H7 (cell line): Measurements from ENCODE around the gene PPM1M. TPM values are rescaled to one million over a fixed set of nuclear protein-coding genes. Genes with fewer than 3 reads are reported as not detected.
A peak's percentile ranks its signal among the peaks of the same experiment; 100 is the strongest.

Source experiments
- DNase-seq: peaks from one replicate; pipeline ENCODE4 v3.0.0; 2012
- H3K27me3 ChIP-seq: 2 replicates; pipeline ENCODE4 v1.6.0; 2011; ENCODE audit warnings: mild to moderate bottlenecking, low read length; ENCODE audit not compliant: control insufficient read depth, insufficient read depth
- H3K36me3 ChIP-seq: replicated peaks from 2 replicates; pipeline ENCODE4 v1.5.1; 2011; ENCODE audit warnings: low read length; ENCODE audit not compliant: control insufficient read depth, insufficient read depth
- H3K4me3 ChIP-seq: 2 replicates; pipeline ENCODE4 v1.5.1; 2011; ENCODE audit warnings: low read depth, mild to moderate bottlenecking, control low read depth, low read length, moderate library complexity; ENCODE audit not compliant: insufficient read depth
- total RNA-seq: library from RNA; depleted of rRNA; stranded (reverse); fragments of >200 nt; shearing (Covaris generic); gene quantifications from 2 replicates; pipeline ENCODE4 v1.2.3, GENCODE V29; 2014

PPM1M gene
- total RNA-seq, 1 experiment from 2014 or later = 4.5 TPM

DNA sequence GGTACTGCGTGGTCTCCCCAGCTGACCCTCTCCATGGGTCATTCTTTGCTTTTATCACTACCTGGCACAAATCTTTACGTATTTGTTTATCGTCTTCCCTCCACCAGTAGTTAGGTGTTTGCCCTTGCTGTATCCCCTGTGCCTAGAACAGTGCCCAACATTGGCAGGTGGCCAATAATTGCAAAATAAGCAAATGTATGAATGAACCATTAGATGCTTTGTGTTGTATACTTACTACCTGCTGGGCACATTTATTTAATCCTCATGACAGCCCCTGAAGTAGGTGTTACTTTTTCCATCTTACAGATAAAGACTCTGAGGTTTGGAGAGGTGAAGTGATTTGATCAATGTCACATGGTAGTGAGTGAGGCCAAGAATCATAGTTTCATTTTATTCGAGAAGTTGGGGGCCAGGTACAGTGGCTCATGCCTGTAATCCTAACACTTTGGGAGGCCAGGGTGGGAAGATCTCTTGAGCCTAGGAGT, 4.6 kb upstream of the PPM1M start:
- Histone ChIP-seq H3K36me3 (no peaks in the 10 kb centered on the region), H3K27me3 (peaks cover 13% of the 10 kb centered on the region), H3K4me3 (no peak overlapping the region)
- DNase-seq = no peak

DNA sequence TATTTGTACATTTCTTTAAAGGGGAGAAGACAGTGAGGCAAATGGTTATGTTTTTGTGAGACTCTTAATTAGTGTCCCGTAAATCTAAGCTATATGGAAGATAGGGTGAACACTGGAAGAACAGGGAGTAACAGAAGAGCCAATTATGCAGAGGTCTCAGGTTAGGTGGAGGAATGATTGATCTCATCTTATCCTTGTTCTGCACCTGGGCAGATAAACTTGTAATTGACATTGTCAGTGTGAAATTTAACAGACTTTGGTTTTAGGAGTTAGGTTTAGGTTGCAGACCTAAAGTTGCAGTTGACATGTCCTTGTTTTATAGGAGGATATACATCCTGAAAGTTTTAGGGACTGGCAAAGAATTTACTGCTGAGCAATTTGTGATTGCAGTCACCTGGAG, 3.5 kb upstream of the PPM1M start:
- Histone ChIP-seq H3K4me3 (no peak overlapping the region), H3K27me3 (peaks cover 24% of the 10 kb centered on the region), H3K36me3 (no peaks in the 10 kb centered on the region)
- DNase-seq = no peak

DNA sequence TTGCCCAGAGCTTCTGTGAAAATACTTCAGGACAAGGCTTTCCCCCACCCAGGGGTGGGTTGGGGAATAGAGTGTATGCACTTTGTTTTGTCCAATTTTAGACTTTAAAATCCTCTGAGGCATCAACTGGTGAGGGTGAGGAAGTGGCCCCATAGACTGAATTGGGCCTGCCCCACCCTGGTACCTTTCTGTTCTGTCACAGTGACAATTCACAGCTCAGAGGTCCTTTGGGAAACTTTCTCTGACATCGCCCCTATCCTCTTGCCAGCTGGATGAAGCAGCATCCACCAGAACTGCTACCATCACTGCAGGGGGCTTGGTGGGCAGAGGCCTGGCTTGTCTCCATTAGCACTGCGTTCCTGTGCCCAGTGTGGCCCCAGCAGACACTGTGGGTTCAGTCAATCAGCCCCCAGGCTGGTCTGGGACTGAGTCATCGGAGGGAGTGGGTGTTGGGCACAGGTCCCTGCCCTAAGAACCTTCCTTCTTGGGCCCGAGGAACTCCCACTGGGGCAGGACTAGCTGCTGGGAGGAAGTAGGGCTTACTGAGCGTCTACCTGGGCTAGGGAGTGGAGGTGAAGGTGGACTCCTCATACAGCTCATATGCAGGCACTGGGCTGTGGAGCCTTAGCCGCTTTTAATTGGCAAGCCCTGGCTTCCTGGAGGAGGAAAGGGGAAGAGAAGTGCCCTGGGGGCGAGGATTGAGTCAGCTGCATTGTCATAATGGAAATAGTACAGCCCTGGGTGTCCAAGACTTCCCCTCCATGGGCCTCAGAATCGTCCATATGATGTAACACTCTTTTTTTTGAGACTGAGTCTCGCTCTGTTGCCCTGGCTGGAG, 1.5 kb upstream of the PPM1M start:
- no peaks in the 10 kb centered on the region; the same call in 1 of the 2 replicates for H3K36me3 ChIP-seq
- H3K27me3 ChIP-seq = peaks cover 27% of the 10 kb centered on the region
- peak; percentile 41 for DNase-seq
- H3K4me3 ChIP-seq = no peak overlapping the region

DNA sequence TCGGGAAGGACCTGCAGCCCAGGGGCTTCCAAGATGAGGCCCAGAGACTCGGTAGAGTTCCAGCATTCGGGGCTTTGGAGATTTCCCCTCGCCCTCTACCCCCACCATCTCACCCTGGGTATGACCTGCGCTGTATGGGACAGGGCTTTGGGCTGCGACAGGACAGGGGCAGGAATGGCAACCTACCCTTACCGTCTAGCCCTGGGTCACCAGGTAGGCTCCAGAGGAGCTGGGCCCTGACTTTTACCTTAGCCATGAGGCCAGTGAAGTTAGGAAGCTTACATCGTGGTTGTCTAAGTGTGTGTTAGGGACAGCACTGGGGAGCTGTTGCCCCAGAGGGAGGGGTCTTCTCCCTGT, 683 bp downstream of the PPM1M start:
- Histone ChIP-seq H3K27me3 (peaks cover 27% of the 10 kb centered on the region), H3K36me3 (peaks cover 3% of the 10 kb centered on the region), H3K4me3 (peak overlapping the region; percentile 54)
- DNase-seq = no peak

DNA sequence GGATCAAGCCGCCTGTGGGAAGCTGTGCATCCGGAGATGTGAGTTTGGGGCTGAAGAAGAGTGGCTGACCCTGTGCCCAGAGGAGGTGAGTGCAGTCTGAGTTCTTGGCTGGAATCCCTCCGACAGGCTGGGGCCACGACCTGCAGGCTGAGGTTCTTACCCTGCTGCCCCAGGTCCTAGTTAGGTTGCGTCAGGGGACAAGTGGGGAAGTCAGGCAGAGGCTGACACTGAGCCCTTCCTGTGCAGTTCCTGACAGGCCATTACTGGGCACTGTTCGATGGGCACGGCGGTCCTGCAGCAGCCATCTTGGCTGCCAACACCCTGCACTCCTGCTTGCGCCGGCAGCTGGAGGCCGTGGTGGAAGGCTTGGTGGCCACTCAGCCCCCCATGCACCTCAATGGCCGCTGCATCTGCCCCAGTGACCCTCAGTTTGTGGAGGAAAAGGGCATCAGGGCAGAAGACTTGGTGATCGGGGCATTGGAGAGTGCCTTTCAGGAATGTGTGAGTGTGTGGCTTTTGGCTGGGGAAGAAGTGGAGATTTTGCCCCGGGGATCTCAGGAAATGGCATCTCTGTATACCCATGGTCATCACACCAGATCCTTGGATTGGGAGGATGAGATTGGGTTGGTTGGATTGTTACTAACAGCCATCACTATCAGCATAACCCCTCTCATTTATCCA, 1.3 kb downstream of the PPM1M start:
- DNase-seq = peak; percentile 50
- Histone ChIP-seq H3K27me3 (peaks cover 27% of the 10 kb centered on the region), H3K36me3 (peaks cover 5% of the 10 kb centered on the region), H3K4me3 (no peak overlapping the region)

DNA sequence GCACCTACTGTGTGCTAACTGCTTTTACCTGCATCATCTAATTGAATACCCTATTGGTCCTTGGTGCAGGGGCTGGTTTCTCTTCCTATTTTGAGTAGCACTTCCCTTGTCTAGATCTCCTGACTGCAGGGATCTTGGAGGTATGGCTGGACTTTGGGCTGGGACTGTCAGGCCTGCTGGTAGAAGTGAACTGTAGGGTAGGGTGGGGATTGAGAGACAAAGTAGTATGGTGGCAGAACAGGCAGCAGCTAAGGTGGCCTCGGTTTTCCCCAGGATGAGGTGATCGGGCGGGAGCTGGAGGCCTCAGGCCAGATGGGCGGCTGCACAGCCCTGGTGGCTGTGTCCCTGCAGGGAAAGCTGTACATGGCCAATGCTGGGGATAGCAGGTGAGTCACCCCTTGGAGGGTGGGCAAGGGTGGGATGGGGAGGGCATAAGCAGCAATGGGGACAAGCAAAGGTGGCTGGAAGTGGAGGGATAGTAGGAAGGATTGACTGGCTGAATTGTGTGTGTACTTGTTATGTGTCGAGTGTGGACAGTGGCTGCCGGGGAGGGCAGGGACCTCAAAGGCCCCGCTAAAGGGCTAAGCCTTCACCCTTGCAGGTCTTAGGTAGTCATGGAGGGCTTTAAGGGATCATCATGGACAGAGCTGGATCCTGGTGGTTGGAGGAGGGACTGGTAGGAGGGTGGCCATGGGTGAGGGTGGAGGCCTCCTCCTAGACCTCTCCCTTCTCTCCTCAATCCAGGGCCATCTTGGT, 2.0 kb downstream of the PPM1M start:
- H3K36me3 ChIP-seq = peaks cover 5% of the 10 kb centered on the region
- DNase-seq = peak; percentile 39
- H3K4me3 ChIP-seq = no peak overlapping the region
- H3K27me3 ChIP-seq = peaks cover 27% of the 10 kb centered on the region

DNA sequence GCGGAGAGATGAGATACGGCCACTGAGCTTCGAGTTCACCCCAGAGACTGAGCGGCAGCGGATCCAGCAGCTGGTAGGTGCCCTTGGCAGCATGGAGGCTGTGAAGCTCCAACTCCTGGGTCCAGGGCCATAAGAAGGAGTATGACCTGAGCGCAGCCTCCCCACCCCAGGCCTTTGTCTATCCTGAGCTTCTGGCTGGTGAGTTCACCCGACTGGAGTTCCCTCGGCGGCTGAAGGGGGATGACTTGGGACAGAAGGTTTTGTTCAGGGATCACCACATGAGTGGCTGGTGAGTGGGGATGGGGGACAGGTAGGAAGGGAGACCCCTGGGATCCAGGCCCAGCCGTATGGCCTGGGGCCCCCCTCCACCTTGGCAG, 2.6 kb downstream of the PPM1M start:
- peak; percentile 34 for DNase-seq
- peaks cover 27% of the 10 kb centered on the region for H3K27me3 ChIP-seq
- peaks cover 6% of the 10 kb centered on the region for H3K36me3 ChIP-seq
- no peak overlapping the region for H3K4me3 ChIP-seq

DNA sequence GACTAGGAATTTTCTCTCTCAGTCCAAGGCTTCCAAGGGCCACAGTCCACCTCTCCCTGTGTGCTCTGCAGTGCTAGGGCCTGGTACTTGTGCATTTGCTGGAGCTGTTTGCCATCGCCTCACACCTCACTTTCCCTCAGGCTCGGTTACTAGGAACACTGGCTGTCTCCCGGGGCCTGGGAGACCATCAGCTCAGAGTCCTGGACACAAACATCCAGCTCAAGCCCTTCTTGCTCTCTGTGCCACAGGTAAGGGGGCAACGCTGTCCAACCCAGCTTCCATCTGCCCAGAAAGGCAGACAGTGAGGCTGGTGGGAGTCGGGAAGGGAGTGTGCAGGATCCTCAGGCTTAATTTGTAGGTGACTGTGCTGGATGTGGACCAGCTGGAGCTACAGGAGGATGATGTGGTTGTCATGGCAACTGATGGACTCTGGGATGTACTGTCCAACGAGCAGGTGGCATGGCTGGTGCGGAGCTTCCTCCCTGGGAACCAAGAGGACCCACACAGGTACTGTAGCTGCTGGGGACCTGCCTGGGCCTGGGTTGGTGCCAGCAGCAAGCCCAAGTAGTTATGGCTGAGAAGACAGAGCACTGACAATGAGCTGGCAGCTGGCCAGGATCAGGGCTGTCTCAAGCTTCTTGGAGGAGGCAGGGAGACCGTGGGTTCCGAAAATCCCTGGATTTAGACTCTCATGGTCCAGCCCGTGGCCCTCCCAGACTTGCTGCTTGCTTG, 3.4 kb downstream of the PPM1M start:
- DNase-seq = peak; percentile 26
- Histone ChIP-seq H3K36me3 (peaks cover 11% of the 10 kb centered on the region), H3K4me3 (no peak overlapping the region), H3K27me3 (peaks cover 27% of the 10 kb centered on the region)

DNA sequence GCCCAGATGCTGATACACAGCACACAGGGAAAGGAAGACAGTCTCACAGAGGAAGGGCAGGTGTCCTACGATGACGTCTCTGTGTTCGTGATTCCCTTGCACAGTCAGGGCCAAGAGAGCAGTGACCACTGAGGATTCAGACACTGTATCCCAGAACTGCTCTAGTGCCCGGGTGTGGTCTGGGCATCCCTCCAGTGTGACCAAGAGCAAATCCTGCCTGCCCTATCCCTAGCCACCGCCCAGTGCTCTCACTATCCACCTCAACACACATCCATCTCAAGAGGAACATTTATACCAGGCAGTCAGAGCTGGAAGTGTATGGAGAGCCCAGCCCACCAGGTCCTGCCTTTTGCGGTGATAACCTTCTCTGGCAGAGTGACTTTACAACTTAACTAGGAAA, 4.1 kb downstream of the PPM1M start:
- Histone ChIP-seq H3K4me3 (no peak overlapping the region), H3K36me3 (peaks cover 13% of the 10 kb centered on the region), H3K27me3 (peaks cover 23% of the 10 kb centered on the region)
- DNase-seq = no peak

DNA sequence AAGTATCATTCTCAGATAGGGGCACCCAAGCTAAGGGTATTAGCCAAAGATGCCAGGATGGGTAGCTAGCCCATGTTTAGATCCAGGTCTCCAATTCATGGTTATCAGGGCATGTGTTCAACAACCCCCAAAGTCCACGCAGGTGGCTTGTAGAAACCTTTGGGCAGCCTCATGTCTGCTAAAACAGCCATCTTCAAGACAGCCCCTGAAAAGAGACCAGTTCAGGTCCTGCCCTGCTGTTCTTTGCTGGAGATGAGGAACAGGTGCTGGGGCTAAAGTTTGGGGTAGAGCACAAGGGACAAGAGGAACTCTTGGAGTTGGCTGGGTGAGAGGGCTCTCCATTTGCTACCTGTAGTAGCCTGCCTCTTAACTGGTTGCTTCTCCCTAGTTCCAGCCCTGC, 4.6 kb downstream of the PPM1M start:
- H3K27me3 ChIP-seq = peaks cover 19% of the 10 kb centered on the region
- no peak for DNase-seq
- H3K4me3 ChIP-seq = no peak overlapping the region
- peaks cover 13% of the 10 kb centered on the region for H3K36me3 ChIP-seq

DNA sequence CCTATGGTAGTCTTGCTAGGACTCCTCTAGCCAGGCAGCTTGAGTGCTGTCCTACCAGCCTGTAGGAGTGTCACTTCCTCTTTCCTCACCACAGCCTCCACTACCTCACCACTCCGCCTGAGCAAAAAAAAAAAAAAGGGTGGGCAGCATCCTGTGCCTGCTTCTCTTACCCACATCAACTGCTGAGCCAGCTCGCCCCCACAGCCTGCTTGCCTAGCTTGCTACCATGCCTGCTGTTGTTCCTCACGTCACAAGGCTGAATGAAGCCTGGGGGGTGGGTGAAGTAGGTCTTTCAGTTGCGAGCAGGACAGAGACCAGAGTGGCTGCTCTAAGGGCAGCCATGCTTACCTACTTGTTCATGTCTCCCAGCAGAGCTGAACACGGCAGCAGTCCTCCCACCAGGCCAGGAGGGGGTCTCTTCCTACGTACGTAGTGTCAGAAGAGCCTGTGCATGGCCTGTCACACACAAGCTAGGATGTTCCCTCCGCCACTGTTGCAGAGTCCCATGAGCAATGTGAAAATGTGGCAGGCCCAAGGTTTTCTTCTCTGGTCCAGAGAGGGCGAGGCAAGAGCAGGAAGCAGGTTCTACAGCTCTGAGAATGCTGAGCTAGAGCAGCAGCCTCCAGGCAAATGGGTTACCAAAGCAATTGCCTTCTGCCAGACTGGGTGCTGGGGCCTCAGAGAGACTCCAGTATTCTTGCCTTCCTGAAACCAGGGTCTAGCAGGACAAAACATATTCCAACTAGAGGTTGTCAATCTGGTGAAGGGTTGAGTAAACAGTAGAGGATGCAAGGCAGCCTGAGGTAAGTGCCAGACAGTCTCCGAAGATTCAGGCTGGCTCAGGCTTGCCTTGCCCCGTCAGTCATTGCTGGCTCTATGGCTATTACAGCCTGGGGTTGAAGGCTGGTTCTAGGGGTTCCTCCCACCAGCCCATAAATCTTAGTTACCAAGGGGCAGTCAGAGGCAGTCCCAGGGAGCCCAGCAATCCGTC, 8.1 kb downstream of the PPM1M start:
- peaks cover 47% of the 10 kb centered on the region for H3K36me3 ChIP-seq
- H3K27me3 ChIP-seq = no peaks in the 10 kb centered on the region
- no peak overlapping the region for H3K4me3 ChIP-seq
- DNase-seq = no peak

DNA sequence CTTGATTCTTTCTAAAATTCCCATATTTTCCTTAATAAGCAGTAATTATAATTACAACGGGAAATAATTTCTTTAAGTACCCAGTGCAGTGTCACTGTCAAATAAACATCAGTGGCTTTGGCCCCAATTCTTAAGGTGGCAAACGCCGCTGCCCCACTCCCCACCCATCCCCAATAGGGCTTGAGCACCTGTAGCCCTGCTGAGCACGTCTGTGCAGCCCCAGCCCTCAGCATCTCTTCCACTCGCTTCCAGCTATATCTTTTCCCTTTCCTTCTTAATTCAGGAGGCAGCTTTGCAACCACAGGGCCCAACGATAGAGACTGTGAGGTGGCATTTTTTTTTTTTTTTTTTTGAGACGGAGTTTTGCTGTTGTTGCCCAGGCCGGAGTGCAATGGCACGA, 9.0 kb downstream of the PPM1M start:
- H3K36me3 ChIP-seq = peaks cover 55% of the 10 kb centered on the region
- H3K27me3 ChIP-seq = no peaks in the 10 kb centered on the region
- DNase-seq = no peak
- H3K4me3 ChIP-seq = no peak overlapping the region

DNA sequence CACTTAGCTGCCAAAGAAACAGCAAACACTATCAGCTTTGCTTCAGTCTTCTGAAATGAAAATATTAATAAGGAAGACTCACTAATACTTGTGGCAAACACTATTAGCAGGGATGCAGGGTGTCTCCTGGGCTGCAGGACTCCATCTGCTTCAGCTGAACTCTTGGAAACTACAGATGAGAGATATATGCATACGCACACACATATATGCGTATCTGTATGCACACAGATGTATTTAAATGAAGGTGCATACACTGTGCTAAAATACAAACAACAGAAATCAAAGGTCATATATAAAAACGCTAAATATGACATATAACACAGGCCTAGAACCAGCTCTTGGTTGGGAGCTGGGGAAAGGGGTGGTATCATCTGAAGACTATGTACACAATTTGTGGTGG, 10.6 kb downstream of the PPM1M start:
- Histone ChIP-seq H3K4me3 (no peak overlapping the region), H3K27me3 (no peaks in the 10 kb centered on the region), H3K36me3 (peaks cover 57% of the 10 kb centered on the region)
- no peak for DNase-seq
